ENCODE data around the gene THEMIS.

DNA sequence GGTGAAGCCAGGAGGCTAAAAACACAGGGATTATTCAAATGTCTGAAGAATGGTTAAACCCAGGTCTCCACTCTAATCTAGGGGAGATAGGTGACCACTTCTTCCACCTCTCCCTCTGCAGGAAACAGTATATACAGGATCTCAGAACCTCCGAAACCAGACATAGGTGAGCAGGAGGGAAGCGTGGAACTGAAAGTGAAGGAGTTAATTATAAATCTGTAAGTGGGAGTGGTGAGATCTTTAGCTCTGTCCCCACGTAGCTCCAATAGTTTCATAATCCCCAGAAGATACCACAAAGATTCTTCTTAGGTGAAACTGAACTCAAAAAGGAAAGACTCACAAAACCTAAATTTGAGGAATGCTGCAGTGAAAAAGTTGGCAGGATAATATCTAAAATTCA is 76.8 kb downstream of the THEMIS start:
- TF ChIP-seq EZH2 (IDR thresholded peaks at IDR 0.05; ENCODE audit: insufficient read depth, poor library complexity, severe bottlenecking) (no peak), EZH2phosphoT487 (IDR thresholded peaks at IDR 0.05; ENCODE audit: insufficient read depth, low read depth) (no peak)

All from GM23248 (cell line).